Measurements from ENCODE around the gene DGKZ.

Gene DGKZ

DNA sequence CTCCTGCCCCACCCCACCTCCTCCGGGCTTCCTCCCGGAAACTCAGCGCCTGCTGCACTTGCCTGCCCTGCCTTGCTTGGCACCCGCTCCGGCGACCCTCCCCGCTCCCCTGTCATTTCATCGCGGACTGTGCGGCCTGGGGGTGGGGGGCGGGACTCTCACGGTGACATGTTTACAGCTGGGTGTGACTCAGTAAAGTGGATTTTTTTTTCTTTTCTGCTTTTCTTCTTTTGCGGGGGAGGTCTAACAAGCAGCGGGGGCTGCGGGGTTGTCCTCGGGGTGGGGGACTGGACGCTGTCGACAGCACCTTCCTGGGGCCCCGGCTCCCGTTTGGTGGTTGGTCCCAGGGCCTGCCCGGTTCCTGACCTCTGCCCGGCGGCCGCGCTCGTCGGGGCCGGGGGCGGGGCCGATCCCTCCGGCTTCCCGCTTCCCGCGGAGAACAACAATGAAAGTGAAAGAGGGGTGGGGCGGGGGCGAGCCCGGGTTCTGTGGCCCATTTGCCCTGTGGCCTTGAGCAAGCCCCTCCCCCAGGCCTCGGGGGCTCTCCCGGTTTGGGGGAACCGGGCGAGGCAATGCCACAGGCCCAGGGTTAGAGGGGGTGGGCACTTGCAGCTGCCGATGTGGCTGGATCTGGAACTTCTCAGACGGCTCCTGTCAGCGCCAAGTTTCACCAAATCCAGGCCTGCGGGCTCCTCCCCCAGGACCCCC, 33.2 kb downstream of the DGKZ start:
- Histone ChIP-seq H3F3A (ENCODE audit: insufficient read depth, low read length) (no peaks in the 10 kb centered on the region), H3K9me3 (replicated peaks; ENCODE audit: insufficient read depth, low read length) (no peaks in the 10 kb centered on the region), H3K9ac (ENCODE audit: low read length) (peak overlapping the region; percentile 42; the same call in 1 of the 2 replicates), H3K36me3 (replicated peaks; ENCODE audit: insufficient read depth, low read length) (no peaks in the 10 kb centered on the region), H4K20me1 (ENCODE audit: insufficient read depth, low read length) (no peaks in the 10 kb centered on the region), H2AFZ (ENCODE audit: low read length) (peak overlapping the region; percentile 56), H3K4me1 (ENCODE audit: low read length) (peaks cover 4% of the 10 kb centered on the region; the same call in 1 of the 2 replicates), H3K9me2 (replicated peaks; ENCODE audit: insufficient read depth, low read length) (no peaks in the 10 kb centered on the region), H3K27ac (ENCODE audit: low read length) (no peak overlapping the region), H3K27me3 (replicated peaks; ENCODE audit: insufficient read depth, low read length) (peaks cover 34% of the 10 kb centered on the region), H3K4me2 (ENCODE audit: low read depth, low read length) (peak overlapping the region; percentile 99), H3K79me2 (ENCODE audit: low read length) (no peaks in the 10 kb centered on the region), H3K4me3 (ENCODE audit: low read length) (peak overlapping the region; percentile 78)
- peak; percentile 41 for DNase-seq
- no peak for TF ChIP-seq EZH2phosphoT487 (IDR thresholded peaks at IDR 0.05; ENCODE audit: low read length)
- TF ChIP-seq, protein P1, sequence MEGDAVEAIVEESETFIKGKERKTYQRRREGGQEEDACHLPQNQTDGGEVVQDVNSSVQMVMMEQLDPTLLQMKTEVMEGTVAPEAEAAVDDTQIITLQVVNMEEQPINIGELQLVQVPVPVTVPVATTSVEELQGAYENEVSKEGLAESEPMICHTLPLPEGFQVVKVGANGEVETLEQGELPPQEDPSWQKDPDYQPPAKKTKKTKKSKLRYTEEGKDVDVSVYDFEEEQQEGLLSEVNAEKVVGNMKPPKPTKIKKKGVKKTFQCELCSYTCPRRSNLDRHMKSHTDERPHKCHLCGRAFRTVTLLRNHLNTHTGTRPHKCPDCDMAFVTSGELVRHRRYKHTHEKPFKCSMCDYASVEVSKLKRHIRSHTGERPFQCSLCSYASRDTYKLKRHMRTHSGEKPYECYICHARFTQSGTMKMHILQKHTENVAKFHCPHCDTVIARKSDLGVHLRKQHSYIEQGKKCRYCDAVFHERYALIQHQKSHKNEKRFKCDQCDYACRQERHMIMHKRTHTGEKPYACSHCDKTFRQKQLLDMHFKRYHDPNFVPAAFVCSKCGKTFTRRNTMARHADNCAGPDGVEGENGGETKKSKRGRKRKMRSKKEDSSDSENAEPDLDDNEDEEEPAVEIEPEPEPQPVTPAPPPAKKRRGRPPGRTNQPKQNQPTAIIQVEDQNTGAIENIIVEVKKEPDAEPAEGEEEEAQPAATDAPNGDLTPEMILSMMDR (IDR thresholded peaks at IDR 0.05; ENCODE audit: low read length) = no peak
- no peak for TF ChIP-seq EZH2 (optimal IDR thresholded peaks at IDR 0.05; ENCODE audit: low read depth, low read length)

DNA sequence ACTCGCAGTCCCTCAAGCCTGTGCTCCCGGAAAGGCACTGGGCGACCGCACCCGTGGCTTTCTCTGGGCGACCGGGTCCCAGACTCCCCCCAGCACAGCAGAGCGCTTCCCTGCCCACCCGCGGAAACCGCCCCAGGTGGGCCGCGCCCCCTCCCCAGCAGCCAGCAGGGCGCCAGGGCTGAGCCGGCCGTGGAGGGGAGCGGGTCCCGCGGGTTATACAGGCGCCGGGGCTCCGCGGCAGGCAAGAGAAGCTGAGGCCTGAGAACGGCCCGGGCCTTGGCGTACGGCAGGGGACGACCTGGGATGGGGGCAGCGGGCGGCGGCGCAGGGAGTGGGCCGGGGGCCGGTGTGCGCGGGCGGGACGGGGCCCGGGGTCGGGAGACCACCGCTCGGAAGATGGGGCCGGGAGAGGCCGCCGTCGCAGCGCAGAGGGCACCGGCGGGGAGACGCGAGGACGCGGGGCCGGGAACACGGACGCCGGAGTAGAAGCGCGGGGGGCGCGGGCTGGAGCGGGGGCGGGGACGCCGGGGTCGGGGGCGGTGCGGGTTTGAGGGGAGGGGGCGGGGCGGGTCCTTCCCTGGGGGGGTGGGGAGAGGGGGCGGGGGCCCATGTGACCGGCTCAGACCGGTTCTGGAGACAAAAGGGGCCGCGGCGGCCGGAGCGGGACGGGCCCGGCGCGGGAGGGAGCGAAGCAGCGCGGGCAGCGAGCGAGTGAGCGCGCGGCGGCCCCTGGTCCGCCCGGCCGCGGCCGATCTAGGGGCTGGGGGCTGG, 34.0 kb downstream of the DGKZ start, which contains the start of gene MDK:
MDK (plus strand) TSS at position 622 of the 771 bp plus-strand sequence. CDS start 389 bp downstream, outside the sequence.
- no peaks in the 10 kb centered on the region for H3F3A ChIP-seq (ENCODE audit: insufficient read depth, low read length)
- no peaks in the 10 kb centered on the region for H3K9me2 ChIP-seq (replicated peaks; ENCODE audit: insufficient read depth, low read length)
- H3K27me3 ChIP-seq (replicated peaks; ENCODE audit: insufficient read depth, low read length) = peaks cover 41% of the 10 kb centered on the region
- H3K79me2 ChIP-seq (ENCODE audit: low read length) = no peaks in the 10 kb centered on the region
- no peak within 1 kb of the TSS for H3K27ac ChIP-seq (ENCODE audit: low read length)
- H4K20me1 ChIP-seq (ENCODE audit: insufficient read depth, low read length) = no peaks in the 10 kb centered on the region
- H3K4me2 ChIP-seq (ENCODE audit: low read depth, low read length) = peak within 1 kb of the TSS; percentile 99
- H2AFZ ChIP-seq (ENCODE audit: low read length) = peak within 1 kb of the TSS; percentile 56
- TF ChIP-seq EZH2phosphoT487 (IDR thresholded peaks at IDR 0.05; ENCODE audit: low read length) = no peak
- TF ChIP-seq EZH2 (optimal IDR thresholded peaks at IDR 0.05; ENCODE audit: low read depth, low read length) = no peak
- TF ChIP-seq, protein P1 (IDR thresholded peaks at IDR 0.05; ENCODE audit: low read length) = no peak
- H3K4me3 ChIP-seq (ENCODE audit: low read length) = peak within 1 kb of the TSS; percentile 78
- H3K9me3 ChIP-seq (replicated peaks; ENCODE audit: insufficient read depth, low read length) = no peaks in the 10 kb centered on the region
- no peak for DNase-seq
- H3K9ac ChIP-seq (ENCODE audit: low read length) = peak within 1 kb of the TSS; percentile 42; the same call in 1 of the 2 replicates
- H3K4me1 ChIP-seq (ENCODE audit: low read length) = peaks cover 4% of the 10 kb centered on the region; the same call in 1 of the 2 replicates
- H3K36me3 ChIP-seq (replicated peaks; ENCODE audit: insufficient read depth, low read length) = no peaks in the 10 kb centered on the region

DNA sequence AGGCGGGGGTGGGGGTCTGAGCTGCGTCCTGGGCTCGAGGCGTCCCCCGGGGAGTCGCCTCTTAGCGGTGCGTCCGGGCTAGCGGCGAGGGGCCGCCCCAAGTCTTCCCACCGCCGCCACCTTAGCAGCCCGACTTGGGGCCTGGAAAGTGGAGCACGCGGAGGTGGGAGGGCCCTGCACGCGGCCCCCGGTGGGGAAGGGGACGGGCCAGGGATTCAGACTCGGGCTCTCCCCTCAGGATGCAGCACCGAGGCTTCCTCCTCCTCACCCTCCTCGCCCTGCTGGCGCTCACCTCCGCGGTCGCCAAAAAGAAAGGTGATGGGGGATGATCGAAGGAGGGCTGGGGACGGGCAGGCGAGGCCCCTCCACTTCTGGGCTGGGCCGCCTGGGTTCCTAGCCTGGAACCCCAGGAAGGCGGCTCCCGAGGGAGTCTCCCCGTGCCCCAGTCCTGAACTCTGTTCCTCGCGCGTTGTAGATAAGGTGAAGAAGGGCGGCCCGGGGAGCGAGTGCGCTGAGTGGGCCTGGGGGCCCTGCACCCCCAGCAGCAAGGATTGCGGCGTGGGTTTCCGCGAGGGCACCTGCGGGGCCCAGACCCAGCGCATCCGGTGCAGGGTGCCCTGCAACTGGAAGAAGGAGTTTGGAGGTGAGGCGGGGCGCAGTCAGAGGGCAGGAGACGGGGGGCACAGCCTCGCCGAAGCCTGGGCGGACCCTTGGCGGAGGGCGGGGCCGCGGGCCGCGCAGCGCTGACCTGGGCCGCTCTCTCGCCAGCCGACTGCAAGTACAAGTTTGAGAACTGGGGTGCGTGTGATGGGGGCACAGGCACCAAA, 34.8 kb downstream of the DGKZ start:
- no peaks in the 10 kb centered on the region for H3K79me2 ChIP-seq (ENCODE audit: low read length)
- H3K27me3 ChIP-seq (replicated peaks; ENCODE audit: insufficient read depth, low read length) = peaks cover 49% of the 10 kb centered on the region
- H3F3A ChIP-seq (ENCODE audit: insufficient read depth, low read length) = no peaks in the 10 kb centered on the region
- H3K4me2 ChIP-seq (ENCODE audit: low read depth, low read length) = peak overlapping the region; percentile 73; the same call in 1 of the 2 replicates
- H3K4me1 ChIP-seq (ENCODE audit: low read length) = peaks cover 4% of the 10 kb centered on the region; the same call in 1 of the 2 replicates
- H3K9ac ChIP-seq (ENCODE audit: low read length) = no peak overlapping the region
- H2AFZ ChIP-seq (ENCODE audit: low read length) = peak overlapping the region; percentile 38; the same call in 1 of the 2 replicates
- H3K9me3 ChIP-seq (replicated peaks; ENCODE audit: insufficient read depth, low read length) = no peaks in the 10 kb centered on the region
- no peak for DNase-seq
- H3K9me2 ChIP-seq (replicated peaks; ENCODE audit: insufficient read depth, low read length) = no peaks in the 10 kb centered on the region
- H3K36me3 ChIP-seq (replicated peaks; ENCODE audit: insufficient read depth, low read length) = no peaks in the 10 kb centered on the region
- peak overlapping the region; percentile 42; the same call in 1 of the 2 replicates for H3K4me3 ChIP-seq (ENCODE audit: low read length)
- TF ChIP-seq, protein P1 (IDR thresholded peaks at IDR 0.05; ENCODE audit: low read length) = no peak
- TF ChIP-seq EZH2 (optimal IDR thresholded peaks at IDR 0.05; ENCODE audit: low read depth, low read length) (peak; percentile 37), EZH2phosphoT487 (IDR thresholded peaks at IDR 0.05; ENCODE audit: low read length) (no peak)
- no peak overlapping the region for H3K27ac ChIP-seq (ENCODE audit: low read length)
- H4K20me1 ChIP-seq (ENCODE audit: insufficient read depth, low read length) = no peaks in the 10 kb centered on the region
